Neural progenitor cell (in vitro differentiated cells): Measurements from ENCODE around the gene PLCB1.

Experiments
- EZH2 ChIP-seq: fragments of 200-600 bp; sonication (generic); IDR thresholded peaks from 2 replicates; pipeline ENCODE4 v1.6.1; 2017; ENCODE audit warnings: antibody characterized with exemption, mild to moderate bottlenecking, moderate library complexity
- TF ChIP-seq, protein P1 (sequence below): fragments of 200-600 bp; sonication (generic); IDR thresholded peaks from 2 replicates; pipeline ENCODE4 v1.5.1; 2017; ENCODE audit warnings: antibody characterized with exemption, mild to moderate bottlenecking

DNA sequence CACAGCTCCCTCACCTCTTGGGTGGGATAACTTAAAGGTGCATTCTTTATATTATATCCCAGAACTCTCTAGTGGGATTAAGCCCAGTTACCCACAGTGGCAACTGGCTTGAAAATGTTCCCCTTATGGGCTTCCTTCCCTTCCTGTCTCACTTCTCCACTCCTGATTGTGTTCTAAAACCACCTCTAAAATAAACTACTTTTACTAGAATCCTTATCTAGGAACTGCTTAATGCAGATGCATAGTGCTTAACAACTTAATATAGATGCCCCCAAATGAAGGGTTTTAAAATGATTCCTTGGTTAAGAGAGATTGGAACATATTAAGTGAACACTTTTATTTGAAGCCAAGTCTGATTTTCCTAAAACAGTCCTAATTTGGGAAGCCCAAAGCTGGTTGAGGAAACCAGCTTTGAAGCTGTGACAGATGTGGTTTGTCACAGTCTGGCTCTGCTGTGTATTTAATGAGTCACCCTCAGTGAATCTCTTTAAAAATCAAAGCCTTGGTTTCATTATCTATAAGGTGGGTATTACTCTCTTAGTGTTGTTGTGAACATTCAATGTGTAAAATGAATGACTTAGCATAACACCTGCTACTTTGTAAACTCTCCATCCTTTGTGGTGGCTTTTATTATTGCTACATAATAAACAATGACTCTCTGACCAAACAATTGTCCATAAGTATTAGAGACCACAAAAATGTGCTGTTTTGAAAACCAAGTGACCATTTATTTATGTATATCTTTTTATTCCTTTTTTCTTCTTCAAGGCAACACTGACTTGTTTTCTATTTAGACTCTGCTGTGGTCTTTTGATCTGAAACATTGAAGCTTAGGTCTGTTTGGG, 24.4 kb downstream of the PLCB1 start:
- no peak for TF ChIP-seq EZH2
- TF ChIP-seq, protein P1, sequence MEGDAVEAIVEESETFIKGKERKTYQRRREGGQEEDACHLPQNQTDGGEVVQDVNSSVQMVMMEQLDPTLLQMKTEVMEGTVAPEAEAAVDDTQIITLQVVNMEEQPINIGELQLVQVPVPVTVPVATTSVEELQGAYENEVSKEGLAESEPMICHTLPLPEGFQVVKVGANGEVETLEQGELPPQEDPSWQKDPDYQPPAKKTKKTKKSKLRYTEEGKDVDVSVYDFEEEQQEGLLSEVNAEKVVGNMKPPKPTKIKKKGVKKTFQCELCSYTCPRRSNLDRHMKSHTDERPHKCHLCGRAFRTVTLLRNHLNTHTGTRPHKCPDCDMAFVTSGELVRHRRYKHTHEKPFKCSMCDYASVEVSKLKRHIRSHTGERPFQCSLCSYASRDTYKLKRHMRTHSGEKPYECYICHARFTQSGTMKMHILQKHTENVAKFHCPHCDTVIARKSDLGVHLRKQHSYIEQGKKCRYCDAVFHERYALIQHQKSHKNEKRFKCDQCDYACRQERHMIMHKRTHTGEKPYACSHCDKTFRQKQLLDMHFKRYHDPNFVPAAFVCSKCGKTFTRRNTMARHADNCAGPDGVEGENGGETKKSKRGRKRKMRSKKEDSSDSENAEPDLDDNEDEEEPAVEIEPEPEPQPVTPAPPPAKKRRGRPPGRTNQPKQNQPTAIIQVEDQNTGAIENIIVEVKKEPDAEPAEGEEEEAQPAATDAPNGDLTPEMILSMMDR: no peak
